ENCODE measurements around the gene POLR2A.

Gene POLR2A

DNA sequence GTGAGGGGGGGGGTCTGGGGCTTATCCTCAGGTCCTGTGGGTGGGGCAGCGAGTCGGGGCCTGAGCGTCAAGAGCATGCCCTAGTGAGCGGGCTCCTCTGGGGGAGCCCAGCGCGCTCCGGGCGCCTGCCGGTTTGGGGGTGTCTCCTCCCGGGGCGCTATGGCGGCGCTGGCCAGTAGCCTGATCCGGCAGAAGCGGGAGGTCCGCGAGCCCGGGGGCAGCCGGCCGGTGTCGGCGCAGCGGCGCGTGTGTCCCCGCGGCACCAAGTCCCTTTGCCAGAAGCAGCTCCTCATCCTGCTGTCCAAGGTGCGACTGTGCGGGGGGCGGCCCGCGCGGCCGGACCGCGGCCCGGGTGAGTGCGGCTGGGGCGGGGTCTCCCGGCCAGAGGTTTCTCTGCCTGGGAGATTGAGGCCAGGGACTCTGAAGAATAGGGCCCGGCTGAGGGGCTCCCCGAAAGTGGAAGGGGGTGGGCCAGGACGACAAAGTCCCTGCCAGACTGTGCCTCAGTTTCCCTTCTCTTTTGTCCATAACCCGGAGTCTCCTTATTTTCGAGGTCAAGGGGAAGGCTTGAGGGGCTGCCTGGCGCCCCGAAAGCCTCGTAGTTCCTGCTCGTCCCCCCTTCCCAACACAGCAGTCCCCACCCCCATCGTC lies 44.6 kb upstream of the POLR2A start, which contains the start of gene FGF11:
TSS of gene FGF11 (plus strand) at position 51 of the 651 bp plus-strand sequence. CDS start at position 160, 109 bp downstream.
- TF ChIP-seq, protein P1, sequence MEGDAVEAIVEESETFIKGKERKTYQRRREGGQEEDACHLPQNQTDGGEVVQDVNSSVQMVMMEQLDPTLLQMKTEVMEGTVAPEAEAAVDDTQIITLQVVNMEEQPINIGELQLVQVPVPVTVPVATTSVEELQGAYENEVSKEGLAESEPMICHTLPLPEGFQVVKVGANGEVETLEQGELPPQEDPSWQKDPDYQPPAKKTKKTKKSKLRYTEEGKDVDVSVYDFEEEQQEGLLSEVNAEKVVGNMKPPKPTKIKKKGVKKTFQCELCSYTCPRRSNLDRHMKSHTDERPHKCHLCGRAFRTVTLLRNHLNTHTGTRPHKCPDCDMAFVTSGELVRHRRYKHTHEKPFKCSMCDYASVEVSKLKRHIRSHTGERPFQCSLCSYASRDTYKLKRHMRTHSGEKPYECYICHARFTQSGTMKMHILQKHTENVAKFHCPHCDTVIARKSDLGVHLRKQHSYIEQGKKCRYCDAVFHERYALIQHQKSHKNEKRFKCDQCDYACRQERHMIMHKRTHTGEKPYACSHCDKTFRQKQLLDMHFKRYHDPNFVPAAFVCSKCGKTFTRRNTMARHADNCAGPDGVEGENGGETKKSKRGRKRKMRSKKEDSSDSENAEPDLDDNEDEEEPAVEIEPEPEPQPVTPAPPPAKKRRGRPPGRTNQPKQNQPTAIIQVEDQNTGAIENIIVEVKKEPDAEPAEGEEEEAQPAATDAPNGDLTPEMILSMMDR (IDR thresholded peaks at IDR 0.05) = no peak

DNA sequence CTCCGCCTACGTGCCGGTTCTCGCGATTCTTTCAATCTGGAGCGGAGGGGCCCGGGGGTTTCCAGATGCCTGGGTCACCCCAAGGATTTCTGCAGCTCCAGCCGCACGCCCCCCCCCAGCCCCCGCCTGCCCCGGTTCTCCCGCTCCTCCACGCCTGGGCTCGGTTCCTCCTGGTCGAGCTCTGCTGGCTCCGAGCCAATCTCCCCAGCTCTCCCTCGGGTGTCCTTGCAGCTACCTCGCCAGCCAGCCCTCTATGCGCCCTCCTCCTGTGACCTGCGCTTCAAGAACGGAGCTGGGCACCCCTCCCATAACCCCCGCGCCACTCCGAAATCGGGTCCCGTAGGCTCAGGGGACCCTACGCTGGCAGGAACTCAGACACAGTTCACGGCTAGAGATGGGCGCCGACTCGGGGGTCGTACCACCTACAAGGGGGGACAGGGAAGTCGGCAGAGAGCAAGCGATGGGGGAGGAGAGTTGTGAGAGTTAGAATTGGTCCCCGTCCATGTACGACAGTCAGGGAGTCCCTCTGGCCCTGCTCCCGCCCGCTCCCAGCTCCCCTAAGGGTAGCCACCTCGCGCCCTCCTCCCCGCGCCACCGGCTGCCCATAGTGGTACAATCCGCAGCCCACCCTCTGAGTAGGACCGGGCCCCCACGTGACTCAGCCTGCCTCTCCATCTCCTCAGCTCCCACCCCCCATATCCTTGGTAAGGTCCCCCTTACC lies 43.9 kb upstream of the POLR2A start:
- TF ChIP-seq, protein P1 (IDR thresholded peaks at IDR 0.05) = no peak

DNA sequence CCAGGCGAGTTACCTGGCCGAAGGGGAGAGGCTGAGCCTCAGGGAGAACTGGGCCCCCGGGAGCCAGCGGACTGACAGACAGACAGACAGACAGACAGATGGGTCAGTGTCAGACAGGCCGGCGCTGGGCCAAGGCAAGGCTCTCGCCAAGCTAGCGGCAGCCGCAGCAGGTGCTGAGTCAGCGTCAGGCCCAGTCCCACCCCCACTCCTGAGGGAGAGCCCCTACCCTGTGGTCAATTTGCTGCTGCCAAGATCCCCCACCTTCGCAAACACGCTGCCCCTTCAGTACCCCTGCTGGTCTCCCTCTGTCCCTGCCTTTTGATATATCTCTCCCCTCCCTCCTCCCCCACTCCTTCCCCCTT lies 43.4 kb upstream of the POLR2A start:
- TF ChIP-seq, protein P1 (IDR thresholded peaks at IDR 0.05) = no peak

DNA sequence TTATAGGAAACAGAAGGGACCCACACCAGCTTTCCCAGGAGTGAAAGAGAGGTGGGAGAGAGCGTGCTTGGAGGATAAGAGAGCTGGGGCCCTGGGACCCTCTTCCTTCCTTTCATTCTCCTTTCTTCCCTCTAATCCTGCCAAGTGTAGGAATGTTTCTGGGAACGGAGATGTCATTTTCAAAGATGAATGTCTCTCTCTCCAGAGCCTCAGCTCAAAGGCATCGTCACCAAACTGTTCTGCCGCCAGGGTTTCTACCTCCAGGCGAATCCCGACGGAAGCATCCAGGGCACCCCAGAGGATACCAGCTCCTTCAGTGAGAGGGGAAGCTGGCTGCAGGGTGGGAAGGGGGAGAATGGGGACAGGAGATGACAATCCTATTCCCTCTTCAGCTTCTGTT lies 42.9 kb upstream of the POLR2A start:
- TF ChIP-seq, protein P1 (IDR thresholded peaks at IDR 0.05) = no peak

- TF ChIP-seq, protein P1 (IDR thresholded peaks at IDR 0.05) = no peak
Measured at GRCh38 chr17:7442142-7442541, 42.0 kb upstream of the POLR2A start.

DNA sequence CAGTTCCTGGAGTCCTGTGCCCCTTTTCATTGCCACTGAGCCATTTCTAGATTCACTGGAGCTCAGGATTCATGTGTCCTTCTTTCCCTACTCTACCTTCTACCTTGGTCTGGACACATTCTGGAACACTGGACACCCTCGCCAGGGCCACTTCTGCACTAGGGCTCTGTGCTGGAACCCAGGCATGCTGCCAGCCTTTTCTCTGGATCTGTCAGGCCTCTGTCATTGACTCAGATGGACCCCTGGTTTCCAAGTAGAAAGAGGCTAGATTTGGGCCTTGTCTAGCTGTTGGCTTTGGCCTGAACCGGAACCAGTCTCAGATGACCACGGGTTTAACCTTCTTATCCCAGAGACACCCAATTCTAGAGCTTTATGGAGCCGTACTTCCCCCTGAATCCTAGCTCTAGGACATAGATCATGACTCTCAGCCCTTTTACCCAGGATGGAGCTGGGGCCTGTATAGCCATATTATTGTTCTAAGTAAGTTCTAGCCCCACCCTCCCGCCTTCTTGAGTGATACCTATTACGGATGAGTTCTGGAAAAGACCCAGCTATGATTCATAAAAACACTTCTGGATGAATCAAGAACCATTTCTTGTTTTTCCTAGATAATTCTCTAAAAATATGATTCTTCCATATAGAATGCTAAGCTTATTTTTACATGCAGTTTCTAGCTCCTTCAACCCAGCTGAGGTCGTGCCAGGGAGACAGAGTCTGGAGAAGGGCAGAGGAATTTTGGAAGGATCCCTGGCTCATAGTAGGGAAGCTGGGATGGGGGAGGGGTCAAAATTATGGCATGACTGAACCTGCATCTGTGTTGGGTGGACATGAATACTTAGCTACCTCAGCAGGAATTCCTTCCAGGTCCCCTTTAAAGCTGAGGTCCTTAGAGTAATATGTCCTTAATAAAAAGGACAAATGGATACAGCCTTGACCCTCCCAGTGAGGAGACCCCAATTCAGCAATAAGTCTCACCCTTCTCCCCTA lies 40.4 kb upstream of the POLR2A start:
- TF ChIP-seq, protein P1 (IDR thresholded peaks at IDR 0.05) = no peak
